Measurements from ENCODE around the gene INHBA. TPM values are rescaled to one million over a fixed set of nuclear protein-coding genes. Genes with fewer than 3 reads are reported as not detected.
A peak's percentile ranks its signal among the peaks of the same experiment; 100 is the strongest.

The INHBA gene
- total and polyA plus RNA-seq, 7 donors, result 0.05 to 0.49 (median 0.15) TPM

GRCh38 chr7:41698114-41698513 lies 4.8 kb downstream of the INHBA start:
- intact Hi-C loops (cut with DNase I), result no loop called here
- TF ChIP-seq, protein P1, sequence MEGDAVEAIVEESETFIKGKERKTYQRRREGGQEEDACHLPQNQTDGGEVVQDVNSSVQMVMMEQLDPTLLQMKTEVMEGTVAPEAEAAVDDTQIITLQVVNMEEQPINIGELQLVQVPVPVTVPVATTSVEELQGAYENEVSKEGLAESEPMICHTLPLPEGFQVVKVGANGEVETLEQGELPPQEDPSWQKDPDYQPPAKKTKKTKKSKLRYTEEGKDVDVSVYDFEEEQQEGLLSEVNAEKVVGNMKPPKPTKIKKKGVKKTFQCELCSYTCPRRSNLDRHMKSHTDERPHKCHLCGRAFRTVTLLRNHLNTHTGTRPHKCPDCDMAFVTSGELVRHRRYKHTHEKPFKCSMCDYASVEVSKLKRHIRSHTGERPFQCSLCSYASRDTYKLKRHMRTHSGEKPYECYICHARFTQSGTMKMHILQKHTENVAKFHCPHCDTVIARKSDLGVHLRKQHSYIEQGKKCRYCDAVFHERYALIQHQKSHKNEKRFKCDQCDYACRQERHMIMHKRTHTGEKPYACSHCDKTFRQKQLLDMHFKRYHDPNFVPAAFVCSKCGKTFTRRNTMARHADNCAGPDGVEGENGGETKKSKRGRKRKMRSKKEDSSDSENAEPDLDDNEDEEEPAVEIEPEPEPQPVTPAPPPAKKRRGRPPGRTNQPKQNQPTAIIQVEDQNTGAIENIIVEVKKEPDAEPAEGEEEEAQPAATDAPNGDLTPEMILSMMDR (IDR thresholded peaks at IDR 0.05), result no peak
- no peak for DNase-seq
- H3K9me3 ChIP-seq, result no peaks in the 10 kb centered on the region
- H3K4me3 ChIP-seq, result peak overlapping the region; percentile 51
- peaks cover 0 to 49% (median 6%) of the 10 kb centered on the region in 3 donors for H3K27me3 ChIP-seq (ENCODE audit: insufficient read depth in 3 of 3, low read length in 2 of 3)
- H3K27ac ChIP-seq, result no peak overlapping the region
- no peaks in the 10 kb centered on the region for H3K4me1 ChIP-seq
- ATAC-seq, result no peak
- H3K36me3 ChIP-seq (ENCODE audit: insufficient read depth in 1 of 2, low read depth in 1 of 2), result no peaks in the 10 kb centered on the region
- 89 to 94% (median 92%) methylated on average over 3 of the region's 3 CpGs for WGBS, 3 donors

DNA sequence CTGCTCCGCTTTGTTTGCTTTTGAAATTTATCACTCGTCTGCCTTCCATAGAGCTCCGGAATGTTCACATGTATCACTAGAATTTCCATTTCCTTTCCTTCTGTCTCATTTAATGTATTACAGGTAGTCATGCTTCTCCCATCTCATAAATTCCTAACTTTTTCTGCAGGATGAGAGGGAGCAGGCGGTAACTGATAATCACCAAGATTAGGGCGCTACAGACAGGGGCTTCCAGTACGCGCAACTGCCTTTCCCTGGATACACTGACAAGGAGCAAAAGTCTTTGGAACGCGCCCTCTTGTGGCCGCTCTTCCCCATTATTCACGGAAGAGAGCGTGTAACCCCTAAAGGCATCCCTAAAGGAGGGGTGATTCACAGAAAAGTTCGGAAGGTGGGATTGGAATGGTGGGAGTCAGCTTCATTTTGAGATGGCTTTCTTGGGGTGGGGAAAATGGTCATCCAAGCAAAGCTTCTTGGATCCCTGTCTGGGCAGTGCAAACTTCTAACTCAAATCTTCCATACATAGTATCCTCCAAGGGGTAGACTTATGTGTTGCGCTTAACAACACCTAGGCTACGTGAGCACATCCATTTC lies 6.5 kb downstream of the INHBA start:
- 25 to 35% (median 32%) methylated on average over 15 of the region's 15 CpGs for WGBS, 3 donors
- peaks cover 0 to 43% (median 5%) of the 10 kb centered on the region in 3 donors for H3K27me3 ChIP-seq (ENCODE audit: insufficient read depth in 3 of 3, low read length in 2 of 3)
- peak; percentile 52 to 79 (median 64) for ATAC-seq
- H3K4me3 ChIP-seq, result peak overlapping the region; percentile 44
- TF ChIP-seq, protein P1 (IDR thresholded peaks at IDR 0.05), result peak; percentile 52
- peak; percentile 73 to 81 for DNase-seq
- H3K27ac ChIP-seq, result no peak overlapping the region
- no peaks in the 10 kb centered on the region for H3K4me1 ChIP-seq
- no peaks in the 10 kb centered on the region for H3K9me3 ChIP-seq
- no peaks in the 10 kb centered on the region for H3K36me3 ChIP-seq (ENCODE audit: insufficient read depth in 1 of 2, low read depth in 1 of 2)
- intact Hi-C loops (cut with DNase I), result no loop called here

DNA sequence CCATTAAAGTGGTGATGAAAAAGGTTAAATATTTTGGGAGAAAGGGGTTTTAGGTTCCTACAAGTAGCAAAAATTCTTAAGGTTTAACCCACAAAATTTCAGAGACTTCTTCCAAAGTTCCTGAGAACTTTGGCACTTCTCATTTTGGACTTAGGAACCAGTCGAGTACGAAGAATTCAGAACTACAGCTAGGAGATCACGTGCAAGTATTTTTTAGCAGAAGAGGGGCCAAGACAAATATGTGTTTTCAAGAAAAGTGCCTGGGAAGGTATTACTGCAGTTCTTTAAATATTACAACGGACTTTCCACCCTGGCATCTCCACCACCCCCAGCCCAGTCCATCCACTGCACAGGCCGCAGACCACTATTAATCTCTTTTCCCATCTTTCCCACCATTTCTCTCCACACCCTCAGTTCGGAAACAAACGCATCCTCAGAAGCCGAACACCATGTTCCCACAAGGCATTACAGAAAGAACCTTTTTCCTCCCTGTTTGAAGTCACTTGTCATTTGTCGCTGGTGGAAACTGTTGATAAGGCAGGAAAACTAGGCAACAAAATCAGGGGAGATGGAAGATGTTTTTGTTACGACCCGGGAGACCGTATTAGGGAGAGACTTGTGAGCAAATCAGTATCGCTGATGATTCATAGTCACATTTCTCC lies 7.1 kb downstream of the INHBA start:
- no peaks in the 10 kb centered on the region for H3K36me3 ChIP-seq (ENCODE audit: insufficient read depth in 1 of 2, low read depth in 1 of 2)
- no peaks in the 10 kb centered on the region for H3K9me3 ChIP-seq
- H3K27ac ChIP-seq, result peak overlapping the region; percentile 36
- intact Hi-C loops (cut with DNase I), result no loop called here
- TF ChIP-seq, protein P1 (IDR thresholded peaks at IDR 0.05), result no peak
- ATAC-seq (peak in 1 of 4 donors; percentile 36), DNase-seq (no peak)
- peaks cover 0 to 43% (median 3%) of the 10 kb centered on the region in 3 donors for H3K27me3 ChIP-seq (ENCODE audit: insufficient read depth in 3 of 3, low read length in 2 of 3)
- H3K4me3 ChIP-seq, result peak overlapping the region; percentile 44
- 61 to 65% (median 61%) methylated on average over 13 of the region's 13 CpGs for whole genome bisulfite sequencing, 3 donors
- no peaks in the 10 kb centered on the region for H3K4me1 ChIP-seq

DNA sequence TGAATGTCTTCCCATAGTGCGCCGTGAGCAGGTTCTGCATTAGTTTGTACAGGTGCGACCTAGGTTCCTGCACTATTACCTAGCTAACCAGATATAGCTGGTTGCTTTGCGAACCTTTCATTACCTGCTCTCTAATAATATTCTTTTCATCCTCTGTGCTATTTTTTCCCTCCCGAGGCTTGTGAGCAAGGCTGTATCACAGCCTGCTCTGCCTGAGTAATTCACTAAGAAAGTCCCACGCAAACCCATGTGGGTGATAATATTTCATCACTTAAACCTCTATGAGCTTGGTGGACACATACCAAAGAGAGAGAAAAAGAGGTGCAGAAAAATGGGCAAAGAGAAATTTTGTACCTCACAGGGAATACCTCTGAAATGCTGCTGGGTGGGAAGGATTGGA lies 8.4 kb downstream of the INHBA start:
- intact Hi-C loops (cut with DNase I), result no loop called here
- ATAC-seq (no peak), DNase-seq (no peak)
- Histone ChIP-seq H3K27ac (no peak overlapping the region), H3K4me3 (no peak overlapping the region), H3K36me3 (ENCODE audit: insufficient read depth in 1 of 2, low read depth in 1 of 2) (no peaks in the 10 kb centered on the region), H3K9me3 (no peaks in the 10 kb centered on the region), H3K4me1 (no peaks in the 10 kb centered on the region), H3K27me3 (ENCODE audit: insufficient read depth in 3 of 3, low read length in 2 of 3) (peaks cover 0 to 40% (median 3%) of the 10 kb centered on the region in 3 donors)
- 89 to 91% (median 91%) methylated on average over 6 of the region's 6 CpGs for WGBS, 3 donors
- TF ChIP-seq, protein P1 (IDR thresholded peaks at IDR 0.05), result no peak

All from psoas muscle (tissue), 8 donors.